NCI-H446 treated with DMSO at 0.1 percent for 48 hours (cell line): ENCODE data around the gene LGALS9.
"Not testable (repeated sequence)": the region's sequence is repeated elsewhere in the genome, so short reads cannot be mapped to it uniquely, and the experiment has no call there.

ENCODE experiments used
- DNase-seq: peaks from one replicate; lab custom pipeline; 2025; lab: John Stamatoyannopoulos, UW

Gene LGALS9

DNA sequence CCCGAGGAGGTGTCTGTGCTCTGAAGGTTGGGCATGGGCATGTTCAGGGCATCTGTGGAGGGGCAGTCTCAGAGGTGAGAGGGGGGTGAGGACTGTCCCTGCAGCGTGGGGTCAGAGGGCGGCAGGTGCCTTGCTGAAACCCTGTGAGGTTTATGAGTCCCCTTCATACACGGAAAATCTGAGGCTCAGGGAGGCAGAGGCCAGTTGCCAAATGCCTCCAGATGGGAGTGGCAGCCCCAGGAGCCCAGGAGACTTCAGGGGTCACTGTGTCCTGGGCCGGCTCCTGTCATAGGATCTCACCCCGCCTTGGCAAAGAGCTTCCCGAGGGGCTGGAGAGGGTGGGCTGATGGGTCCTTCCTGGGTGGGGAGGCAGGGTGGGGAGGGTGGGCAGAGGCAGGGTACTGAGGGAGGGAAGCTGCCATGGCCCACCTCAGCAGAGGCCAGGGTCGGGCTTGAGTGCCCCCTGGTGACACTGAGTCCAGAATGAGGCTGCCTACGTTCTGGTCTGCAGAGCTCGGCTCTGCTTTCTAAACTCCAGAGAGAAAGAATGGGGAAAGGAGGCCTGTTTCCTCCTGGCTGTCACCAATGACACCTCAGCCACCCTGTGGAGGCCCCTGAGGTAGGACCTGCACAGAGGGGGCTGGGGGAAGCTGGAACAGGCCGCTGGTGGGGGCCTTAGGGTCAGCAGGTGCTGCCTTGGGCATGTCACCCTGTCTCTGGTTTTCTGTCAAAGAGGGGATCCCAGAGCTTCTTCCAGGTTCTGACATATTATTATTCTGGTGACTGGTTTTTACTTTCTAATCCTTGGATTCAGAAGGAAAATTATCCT, 1.1 kb downstream of the LGALS9 start:
- no peak for DNase-seq

DNA sequence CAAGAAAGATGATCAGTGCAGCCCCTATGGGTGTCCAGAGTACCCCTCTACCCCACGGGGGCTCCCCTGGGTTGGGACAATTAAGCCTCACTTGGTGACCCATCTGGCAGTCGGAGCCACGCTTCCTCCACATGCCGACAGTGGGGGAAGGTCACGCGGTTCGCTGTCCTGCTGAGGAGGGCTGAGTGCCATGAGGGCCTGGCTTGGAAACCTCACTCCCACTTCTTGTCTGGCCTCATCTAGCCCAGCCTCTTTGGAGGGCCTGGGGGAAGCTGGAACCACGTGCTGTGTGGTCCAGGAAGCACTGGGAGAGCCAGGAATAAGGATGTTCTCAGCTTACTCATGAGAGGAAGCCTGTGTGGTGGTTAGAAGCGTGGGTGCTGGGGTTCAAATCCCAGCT, 1.8 kb downstream of the LGALS9 start:
- not testable (repeated sequence) for DNase-seq

DNA sequence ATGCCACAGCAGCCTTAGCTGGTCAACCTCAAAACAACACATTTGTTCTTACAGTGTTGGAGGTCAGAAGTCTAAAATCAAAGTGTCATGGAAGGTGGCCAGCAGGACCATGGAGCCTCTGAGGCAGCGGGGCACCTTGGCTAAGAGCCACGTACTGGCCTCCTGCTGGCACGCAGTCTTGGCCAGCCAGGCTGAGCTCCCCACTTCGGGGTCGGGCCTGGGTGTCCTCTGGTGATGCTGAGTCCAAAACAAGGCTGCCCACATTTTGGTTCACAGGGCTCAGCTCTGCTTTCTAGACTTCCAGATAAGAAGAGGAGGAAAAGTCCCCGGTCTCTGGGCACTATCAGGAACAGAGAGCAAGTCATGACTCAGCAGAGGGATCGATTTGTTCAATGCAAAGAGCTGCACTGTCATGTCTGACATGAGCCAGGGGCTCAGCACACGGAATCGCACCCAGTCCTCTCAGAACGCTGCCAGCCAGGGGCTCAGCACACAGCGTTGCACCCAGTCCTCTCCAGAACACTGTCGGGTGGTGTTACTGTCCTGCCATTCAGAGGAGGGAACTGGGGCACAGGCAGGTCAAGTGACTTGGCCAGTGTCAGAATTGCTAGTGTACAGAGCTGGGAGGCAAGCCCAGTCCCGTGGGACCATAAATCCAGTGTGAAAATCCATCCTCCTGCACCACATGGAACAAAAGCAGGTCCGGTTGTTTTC, 2.5 kb downstream of the LGALS9 start:
- DNase-seq, result no peak

DNA sequence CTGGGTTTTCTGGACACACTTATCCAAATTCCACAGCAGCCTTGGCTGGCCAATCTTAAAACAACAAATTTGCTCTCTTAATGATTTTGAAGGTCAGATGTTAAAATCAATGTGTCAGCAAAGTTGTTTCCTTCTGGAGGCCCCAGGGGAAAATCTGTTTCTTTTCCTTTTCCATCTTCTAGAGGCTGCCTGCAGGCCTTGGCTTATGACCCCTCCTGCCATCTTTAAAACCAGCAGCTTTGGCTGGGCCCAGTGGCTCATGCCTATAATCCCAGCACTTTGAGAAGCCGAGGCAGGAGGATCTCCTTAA, 3.0 kb downstream of the LGALS9 start:
- no peak for DNase-seq

DNA sequence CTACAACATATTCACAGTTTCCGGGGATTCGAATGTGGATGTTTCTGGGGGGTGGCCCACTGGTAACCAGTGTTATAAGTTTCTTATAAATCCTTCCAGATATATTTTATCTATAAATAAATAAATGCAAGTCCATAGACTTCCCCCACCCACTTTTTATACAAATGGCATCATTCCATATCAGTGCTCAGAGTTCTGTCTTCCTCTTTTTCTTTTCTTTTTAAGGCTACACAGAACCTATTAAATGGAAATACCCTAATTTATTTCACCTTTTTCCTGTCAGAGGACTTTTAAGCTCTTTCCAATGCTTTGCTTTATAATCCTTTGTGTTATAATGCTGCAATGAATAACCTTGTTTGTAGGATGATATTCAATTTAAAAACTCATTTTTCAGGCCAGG, 3.8 kb downstream of the LGALS9 start:
- DNase-seq, result no peak

DNA sequence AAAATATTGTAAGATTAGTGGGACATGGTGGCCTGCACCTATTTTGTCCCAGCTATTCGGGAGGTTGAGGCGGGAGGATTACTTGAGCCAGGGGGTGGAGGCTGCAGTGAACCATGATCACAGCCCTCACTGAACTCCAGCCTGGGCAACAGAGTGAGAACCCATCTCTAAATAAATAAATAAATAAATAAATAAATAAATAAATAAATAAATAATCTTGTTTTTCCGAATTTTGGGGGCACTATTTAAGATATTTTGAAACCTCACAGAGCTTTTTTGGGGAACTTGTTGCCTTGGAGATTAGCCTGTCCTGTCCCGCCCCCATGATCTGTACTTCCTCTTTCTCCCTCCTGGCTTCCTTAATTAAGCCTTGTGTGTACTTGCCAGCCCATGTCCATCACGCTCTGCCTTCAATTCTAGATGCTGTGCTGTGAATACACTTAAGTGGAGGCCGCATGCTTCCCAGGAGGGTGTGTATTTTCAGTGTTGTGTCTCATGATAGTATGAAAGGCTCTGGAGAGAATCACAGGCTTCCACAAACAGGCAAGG, 4.4 kb downstream of the LGALS9 start:
- no peak for DNase-seq

DNA sequence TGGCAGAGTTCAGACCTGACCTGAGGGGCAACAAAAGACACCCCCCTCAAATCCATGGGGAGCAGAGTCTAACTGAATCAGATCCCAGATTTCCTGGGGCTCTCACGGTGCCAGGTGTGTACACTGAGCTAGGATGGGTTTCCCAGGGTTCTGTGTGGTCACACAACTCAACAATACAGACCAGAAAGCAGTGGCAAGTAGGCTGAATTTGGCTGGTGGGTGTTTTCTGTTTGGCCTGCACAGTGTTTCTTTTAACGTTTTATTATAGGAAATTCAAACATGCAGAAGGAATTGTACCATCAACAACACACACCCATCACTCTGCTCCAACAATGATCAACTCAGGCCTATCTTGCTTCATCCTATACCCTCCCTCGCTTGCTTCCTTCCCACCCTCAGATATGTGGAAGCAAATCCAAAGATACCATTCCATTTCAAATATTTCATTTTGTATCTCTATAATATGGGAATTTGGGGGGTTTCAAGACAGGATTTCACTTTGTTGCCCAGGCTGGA, 5.1 kb downstream of the LGALS9 start:
- DNase-seq, result not testable (repeated sequence)

DNA sequence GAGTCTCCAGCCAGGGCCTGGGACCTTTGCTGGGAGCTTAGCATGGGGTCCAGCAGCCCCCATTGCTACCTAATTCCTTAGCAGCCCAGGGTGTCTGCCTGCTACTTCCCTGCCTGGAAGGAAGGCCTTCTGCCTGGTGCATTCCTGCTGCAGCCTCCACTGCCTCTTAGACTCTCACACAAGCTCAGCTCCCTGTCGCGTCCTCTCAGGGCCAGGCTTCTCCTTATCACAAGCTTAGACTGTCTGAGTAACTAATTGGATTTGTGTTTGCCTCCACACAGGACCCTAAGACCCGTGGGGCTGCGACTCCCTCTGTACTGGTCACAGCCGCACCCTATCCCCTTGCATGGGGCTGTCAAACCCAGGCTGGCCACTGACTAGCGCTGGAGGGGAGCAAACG, 6.8 kb downstream of the LGALS9 start:
- DNase-seq, result not testable (repeated sequence)

DNA sequence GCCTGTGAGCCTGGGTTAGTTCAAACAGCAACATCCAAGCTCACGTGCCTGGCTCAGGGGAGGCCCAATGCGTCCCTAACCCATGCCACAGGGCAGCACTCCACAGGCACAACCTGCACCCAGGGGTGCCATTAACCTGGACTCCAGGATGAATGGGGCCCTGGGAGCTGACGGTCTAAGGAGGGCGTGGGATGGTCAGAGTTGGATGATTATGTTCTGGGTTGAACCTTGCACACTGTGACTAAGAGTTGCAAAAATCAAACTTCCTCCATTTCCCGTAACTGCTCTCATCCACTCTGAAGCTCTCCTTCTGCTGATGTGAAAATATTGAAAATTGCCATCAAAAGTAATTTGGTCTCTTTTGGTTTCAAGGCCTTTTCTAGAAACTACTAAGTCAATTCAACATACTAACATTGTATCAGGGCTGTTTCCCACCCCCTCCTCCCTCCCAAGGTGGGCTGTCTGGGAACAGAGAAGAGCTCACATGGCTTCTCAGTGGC, 7.5 kb downstream of the LGALS9 start:
- not testable (repeated sequence) for DNase-seq

DNA sequence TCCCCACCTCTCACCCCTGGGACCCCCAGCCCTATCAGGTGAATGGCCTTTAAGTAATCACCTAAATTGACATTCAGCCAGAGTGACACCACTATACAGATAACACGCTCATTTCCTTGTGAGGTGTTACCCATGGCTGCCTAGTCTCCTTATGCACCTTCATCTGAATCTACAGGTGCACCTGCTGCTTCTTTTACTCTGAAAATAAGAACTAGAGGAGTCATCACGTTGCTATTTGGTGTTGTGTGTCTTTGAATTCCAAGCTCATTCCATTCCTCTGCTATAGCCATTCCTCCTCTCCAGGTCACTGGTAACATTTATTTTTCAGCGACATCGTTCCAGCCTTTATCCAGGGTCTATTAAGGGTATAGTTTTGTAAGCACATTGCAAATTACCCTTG, 9.8 kb downstream of the LGALS9 start:
- DNase-seq, result no peak

DNA sequence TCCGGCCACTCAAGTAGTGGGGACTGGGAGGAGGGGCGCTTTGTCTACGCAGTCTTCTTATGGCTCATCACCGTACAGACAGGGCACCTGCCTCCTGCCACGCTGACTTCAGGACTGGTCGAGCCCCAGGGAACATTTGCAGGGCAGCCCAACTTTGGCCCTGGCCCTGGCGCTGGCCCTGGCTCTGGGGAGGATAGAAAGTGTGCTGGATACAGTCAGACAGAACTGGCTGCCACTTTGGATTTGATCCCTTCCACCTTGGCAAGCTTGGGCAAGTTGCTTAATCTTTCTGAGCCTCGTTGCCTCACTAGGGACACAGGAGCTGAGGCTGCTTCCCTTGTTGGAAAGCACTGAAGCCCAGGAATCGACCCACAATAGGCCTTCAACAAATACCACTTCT, 13.6 kb downstream of the LGALS9 start:
- no peak for DNase-seq

DNA sequence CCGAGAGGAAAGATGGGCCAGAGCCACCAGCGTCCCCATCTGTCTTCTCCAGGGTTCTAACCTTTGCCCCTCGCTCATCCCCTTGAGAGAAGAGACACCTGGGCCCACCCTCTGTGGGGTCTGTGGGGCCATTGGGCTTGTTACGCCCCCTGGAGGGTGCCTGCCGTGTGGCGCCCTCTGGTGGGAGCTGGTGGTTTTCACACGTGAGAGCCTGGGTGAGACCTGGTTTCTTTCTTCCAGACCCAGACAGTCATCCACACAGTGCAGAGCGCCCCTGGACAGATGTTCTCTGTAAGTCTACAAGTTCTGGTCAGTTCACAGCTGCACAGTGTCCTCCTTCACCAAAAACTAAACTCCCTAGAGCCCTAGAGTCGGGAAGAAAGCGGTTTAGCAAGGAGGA, 14.6 kb downstream of the LGALS9 start:
- not testable (repeated sequence) for DNase-seq

DNA sequence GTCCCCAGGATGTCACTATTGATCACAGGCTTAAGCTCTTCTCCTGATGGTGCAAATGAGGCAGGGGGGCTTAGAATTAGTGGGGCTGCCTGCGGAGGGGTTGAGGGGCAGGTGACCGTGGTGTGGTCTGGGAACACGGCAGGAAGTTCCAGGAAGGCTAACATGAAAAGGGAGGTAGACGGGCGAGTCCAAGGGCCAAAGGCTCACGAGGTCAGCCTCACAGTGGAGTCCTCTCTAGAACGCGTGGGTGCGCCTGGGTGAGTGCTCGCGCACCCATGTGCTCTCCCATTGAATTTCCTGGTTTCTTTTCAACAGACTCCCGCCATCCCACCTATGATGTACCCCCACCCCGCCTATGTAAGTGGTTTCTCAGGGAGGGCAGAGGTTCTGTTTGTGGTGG, 15.2 kb downstream of the LGALS9 start:
- no peak for DNase-seq

DNA sequence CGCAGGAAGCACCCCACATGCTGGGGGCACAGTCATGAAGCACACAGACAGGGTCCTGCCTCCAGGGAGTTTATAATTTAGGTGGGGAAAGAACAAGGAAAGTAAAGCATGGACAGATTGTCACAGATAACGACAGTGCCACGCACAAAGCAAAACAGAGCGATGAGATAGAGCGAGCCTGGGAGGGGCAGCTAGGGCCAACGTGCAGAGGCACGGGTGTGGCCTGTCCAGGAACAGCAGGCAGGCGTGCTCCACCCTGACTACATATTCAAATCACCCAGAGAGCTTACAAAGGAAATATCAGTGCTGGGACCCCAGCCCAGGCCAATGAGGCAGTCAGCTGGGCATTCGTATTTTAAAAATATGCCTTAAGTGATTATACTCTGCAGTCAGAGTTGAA, 16.8 kb downstream of the LGALS9 start:
- no peak for DNase-seq

DNA sequence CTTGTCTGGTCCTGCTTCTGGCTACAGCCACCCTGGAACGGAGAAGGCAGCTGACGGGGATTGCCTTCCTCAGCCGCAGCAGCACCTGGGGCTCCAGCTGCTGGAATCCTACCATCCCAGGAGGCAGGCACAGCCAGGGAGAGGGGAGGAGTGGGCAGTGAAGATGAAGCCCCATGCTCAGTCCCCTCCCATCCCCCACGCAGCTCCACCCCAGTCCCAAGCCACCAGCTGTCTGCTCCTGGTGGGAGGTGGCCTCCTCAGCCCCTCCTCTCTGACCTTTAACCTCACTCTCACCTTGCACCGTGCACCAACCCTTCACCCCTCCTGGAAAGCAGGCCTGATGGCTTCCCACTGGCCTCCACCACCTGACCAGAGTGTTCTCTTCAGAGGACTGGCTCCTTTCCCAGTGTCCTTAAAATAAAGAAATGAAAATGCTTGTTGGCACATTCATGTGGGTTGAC, 18.2 kb downstream of the LGALS9 start:
- DNase-seq, result not testable (repeated sequence)

DNA sequence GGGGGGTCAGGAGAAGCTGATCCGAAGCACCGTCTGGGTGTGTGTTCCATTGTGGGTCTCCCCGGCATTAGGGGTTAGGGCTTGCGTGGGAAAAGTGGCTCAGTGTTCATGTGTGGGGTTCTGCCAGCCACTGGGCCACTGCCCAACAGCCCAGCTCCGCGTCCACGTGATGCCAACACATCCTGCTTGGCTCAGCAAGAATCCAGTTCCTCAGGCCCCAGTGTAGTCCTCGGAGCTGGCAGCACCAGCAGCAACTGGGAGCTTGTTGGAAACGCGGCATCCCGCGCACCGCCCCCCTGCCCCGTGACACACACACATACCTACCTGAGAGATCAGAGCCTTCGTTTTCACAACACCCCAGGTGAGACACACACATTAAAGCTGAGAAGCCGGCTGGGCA, 18.9 kb downstream of the LGALS9 start:
- DNase-seq, result no peak

DNA sequence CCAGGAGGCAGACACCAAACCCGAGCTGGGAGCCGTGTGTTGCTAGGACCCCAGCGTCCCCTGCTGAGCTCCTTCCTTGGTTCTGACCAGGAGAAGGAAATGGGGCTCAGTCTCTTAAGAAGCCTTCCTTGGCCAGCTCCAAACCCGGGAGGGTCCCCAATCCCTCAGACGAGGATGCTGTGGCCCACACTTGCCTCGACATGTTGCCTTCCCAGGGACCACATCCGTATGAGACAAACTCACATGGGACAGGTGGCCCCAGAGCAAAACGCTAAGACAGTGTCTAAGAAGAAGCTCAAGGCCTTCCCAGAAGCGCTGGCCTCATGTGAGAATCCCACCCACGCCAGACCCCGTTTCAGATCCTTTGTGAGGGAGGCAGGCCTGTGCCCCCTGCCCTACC, 19.8 kb downstream of the LGALS9 start:
- DNase-seq, result no peak

DNA sequence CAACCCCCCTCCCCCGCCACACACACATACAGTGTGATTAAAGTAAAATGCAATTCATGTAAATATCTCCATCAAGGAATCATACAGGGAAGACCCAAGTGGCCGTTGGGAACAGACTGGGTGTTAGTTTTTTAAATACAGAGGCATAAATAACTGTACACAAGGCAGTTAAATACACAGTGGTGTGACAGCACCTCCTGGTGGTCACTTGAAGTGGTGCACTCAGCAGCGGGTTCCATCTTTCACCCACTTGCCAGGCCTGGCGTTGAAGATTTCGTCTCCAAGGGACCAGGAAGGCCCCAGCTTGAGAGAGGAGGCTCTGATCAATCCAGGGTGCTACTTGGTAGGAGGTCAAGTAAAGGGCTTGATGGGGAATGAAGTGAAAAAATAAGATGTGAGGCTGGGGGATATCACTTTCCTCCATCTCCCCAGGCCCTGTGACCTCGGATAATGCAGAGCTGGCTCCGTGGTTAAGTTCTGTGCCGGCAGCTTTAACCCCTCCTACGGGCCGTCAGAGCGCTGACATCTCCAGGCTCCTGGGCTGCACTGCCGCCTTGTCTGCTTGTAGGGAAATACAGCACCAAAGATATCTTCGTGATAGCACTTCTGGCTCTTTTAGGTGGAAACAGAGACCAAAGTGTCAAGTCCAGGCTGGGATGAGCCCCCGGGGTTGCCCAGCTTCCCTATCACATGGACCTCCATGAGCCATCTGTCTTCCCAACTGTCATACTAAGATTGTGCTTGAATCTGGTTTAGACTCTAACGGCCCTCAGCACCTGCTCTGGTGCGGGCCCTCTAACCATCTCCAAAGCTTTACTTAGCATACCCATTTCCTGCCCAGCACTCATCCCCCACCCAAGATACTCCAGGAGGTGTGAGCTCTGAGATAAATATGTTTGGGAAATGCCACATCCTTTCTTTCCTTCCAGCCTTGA, 20.7 kb downstream of the LGALS9 start:
- no peak for DNase-seq

DNA sequence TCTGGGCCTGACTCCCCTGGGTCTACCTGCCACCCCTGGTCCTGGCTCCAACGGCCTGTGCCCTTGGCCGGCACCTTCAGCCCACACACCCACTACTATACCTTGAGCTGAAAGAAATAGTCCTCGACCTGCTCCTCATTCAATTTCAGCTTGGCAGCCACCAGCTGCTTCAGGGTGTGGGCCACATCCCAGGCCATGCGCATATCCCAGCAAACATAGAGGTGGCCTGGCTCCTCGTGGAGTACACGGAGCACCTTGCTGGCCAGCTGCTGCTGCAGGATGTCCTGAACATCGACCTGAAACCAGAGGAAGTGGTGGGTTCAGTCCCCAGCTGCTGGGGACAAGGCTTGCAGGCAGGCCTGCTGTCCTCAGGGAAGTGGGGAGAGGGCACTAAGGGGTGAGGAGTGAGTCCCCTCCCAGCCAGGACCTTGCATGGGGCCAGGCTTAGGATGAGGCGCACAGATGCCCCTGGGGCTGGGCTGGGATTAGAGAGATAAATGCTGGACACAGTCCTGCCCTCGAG, 22.5 kb downstream of the LGALS9 start:
- DNase-seq, result not testable (repeated sequence)

DNA sequence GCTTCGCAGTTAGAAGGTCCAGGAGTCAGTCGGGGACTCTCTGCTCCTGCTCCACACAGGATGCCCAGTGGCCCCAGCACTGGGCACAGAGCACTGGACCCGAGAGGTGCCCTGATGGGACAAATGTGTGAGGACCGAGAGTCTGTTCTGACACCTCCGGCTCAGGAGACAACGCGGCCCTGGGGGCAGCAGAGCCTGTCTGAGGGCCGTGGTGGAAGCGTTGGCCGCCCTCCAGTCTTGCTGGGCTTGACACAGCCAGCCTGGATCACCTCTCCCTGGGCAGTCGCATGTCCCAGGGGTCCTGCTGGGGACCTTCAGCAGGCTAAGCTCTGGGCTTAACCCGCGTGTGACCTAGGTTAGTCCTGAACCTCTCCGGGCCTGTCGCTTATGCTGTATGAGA, 23.1 kb downstream of the LGALS9 start:
- no peak for DNase-seq
